ENCODE results near the gene OR52A5.
"Not testable (repeated sequence)": the region's sequence is repeated elsewhere in the genome, so short reads cannot be mapped to it uniquely, and the experiment has no call there.

The OR52A5 gene

DNA sequence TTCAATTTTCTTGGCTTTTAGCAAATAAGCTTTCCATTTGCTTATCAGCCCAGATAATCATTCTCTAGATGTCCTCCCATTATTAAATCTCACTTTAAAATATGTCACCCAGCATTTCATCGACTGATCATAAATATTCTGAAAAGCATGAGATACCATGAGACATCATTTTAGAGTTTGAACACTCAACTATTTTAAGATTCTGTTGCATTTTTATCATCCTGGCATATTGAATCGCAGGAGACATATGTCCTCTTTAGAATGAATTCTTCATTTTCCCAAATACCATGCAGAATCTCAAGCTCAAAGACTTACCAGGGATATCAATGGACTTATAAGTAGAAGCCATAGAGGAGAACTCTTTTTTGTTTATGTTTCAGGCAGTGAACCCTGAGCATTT is at the start of gene OR52A5:
Gene OR52A5, minus strand, starts transcription at position 361 of the 400 bp plus-strand sequence. CDS start 5,714 bp downstream, outside the sequence.
- DNase-seq (ENCODE audit: low spot score), result no peak
- no peak for TF ChIP-seq CTCF (IDR thresholded peaks at IDR 0.05; ENCODE audit: extremely low read depth, missing control alignments)

DNA sequence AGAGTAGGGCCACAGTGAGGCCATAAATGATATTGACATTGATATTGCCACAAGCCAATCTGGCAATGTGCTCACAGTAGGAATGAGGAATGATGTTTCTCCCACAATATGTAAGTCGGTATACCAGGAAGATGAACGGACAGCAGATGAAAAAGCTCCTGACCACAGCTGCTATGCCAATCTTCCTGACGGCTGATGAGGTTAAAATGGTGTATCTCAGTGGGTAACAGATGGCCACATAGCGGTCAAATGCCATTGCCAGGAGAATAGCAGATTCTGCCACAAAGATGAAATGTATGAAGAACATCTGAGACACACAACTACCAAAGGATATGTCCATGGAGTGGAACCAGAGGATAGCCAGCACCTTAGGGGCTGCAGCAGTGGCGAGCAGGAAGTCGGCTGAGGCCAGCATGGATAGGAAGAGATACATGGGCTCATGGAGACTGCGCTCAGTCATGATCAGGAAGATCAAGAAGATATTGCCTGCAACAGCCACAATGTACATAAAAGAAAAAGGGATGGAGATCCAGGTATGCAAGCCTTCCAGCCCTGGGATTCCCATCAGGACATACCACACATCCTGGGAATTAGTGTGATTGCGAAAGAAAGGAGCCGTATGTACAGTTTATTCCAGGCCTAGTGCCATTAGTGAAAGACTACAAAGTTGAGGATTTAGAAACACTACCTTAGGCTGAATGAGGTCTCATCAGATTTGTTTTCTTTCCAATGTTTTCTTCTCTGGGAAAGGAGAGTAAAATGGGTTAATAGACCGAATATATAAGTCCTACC is 40.1 kb upstream of the OR52A5 start:
- no peak for TF ChIP-seq CTCF (IDR thresholded peaks at IDR 0.05; ENCODE audit: extremely low read depth, missing control alignments)
- no peak for DNase-seq (ENCODE audit: low spot score)

GRCh38 chr11:5174934-5175333 is 36.8 kb upstream of the OR52A5 start:
- TF ChIP-seq CTCF (IDR thresholded peaks at IDR 0.05; ENCODE audit: extremely low read depth, missing control alignments), result no peak

DNA sequence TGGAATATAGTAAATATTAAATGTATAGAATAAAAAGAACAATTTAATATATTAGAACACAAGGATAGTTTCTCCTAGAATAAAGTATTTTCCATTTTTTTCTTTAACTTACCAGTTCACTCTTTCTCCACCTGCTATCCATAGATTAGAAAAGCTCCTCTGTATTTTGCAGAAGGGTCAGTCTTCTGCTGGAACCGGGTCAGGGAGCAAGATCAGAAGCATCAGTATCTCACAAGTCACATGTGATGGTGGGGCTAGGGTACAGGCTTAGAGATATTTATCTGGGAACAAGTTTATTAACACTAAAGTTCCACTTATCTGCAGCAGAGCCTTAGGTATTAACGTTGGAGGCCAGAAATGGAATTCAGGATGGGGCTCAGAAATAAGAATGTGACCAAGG is 33.7 kb upstream of the OR52A5 start:
- no peak for DNase-seq (ENCODE audit: low spot score)
- TF ChIP-seq CTCF (IDR thresholded peaks at IDR 0.05; ENCODE audit: extremely low read depth, missing control alignments), result no peak

More at GRCh38 chr11:5174934-5175333, 36.8 kb upstream of the OR52A5 start:
- no peak for DNase-seq (ENCODE audit: low spot score)

DNA sequence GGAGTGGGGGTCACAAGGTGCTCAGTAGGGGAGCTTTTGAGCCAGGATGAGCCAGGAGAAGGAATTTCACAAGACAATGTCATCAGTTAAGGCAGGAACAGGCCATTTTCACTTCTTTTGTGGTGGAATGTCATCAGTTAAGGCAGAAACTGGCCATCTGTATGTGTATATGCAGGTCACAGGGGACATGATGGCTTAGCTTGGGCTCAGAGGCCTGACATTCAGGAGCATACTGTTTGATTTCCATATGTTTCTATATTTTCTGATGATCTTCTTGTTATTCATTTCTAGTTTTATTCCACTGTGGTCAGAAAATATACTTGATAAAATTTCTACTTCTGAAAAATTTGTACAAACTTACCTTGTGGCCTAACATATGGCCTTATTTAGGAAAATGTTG is 27.7 kb upstream of the OR52A5 start:
- not testable (repeated sequence) for DNase-seq (ENCODE audit: low spot score)

DNA sequence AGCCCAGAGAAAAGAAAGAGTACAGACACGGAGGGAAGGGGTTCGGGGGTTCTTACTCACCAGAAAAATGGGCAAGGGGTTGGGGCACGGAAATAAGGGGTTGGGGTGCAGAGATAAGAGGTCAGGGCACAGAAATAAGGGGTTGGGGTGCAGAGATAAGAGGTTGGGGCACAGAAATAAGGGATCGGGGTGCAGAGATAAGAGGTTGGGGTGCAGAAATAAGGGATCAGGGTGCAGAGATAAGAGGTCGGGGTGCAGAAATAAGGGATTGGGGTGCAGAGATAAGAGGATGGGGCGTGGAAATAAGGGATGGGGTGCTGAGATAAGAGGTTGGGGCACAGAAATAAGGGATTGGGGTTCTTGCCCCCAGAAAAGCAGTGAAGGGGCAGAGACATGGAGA is 26.7 kb upstream of the OR52A5 start:
- DNase-seq (ENCODE audit: low spot score), result not testable (repeated sequence)

DNA sequence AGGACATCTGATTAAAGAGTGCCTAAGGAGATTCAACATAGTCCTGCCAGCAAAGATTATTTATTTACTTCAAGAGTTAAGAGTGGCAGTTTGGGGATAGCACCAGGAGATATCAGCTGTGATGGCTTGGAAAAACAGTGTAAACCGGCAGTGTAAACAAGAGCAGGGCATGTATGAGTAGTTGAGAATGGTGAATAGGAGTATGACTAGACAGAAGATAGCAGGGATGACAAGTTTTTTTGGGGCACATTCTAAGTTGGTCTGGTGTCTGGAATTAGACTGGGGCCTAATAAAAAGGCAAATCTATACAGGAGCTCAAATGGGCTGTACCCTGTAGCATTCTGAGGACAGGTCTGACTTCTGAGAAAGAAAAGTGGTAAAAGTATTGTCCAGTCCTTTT is 22.9 kb upstream of the OR52A5 start:
- DNase-seq (ENCODE audit: low spot score), result not testable (repeated sequence)

DNA sequence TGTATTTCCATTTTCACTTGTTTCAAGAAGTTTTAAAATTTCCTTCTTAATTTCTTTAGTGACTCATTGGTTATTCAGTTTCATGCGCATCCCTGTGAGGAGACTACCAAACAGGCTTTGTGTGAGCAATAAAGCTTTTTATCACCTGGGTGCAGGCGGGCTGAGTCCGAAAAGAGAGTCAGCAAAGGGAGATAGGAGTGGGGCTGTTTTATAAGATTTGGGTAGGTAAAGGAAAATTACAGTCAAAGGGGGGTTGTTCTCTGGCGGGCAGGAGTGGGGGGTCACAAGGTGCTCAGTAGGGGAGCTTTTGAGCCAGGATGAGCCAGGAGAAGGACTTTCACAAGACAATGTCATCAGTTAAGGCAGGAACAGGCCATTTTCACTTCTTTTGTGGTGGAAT is 22.1 kb upstream of the OR52A5 start:
- not testable (repeated sequence) for DNase-seq (ENCODE audit: low spot score)

DNA sequence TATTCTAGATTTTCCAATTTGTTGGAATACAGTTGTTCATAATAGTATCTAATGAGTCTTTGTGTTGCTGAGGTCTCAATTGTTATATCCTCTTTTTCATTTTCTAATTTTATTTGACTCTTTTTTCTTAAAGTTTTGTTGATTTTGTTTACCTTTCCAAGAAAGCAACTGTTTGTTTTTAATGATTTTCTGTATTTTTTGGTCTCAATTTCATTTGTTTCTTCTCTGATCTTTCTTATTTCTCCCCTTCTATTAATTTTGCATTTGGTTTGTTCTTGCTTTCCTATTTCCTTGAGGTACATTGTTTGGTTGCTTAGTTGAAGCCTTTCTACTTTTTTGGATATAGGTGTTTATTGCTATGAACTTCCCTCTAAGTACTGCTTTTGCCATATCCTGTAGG is 21.6 kb upstream of the OR52A5 start:
- no peak for TF ChIP-seq CTCF (IDR thresholded peaks at IDR 0.05; ENCODE audit: extremely low read depth, missing control alignments)
- no peak for DNase-seq (ENCODE audit: low spot score)

DNA sequence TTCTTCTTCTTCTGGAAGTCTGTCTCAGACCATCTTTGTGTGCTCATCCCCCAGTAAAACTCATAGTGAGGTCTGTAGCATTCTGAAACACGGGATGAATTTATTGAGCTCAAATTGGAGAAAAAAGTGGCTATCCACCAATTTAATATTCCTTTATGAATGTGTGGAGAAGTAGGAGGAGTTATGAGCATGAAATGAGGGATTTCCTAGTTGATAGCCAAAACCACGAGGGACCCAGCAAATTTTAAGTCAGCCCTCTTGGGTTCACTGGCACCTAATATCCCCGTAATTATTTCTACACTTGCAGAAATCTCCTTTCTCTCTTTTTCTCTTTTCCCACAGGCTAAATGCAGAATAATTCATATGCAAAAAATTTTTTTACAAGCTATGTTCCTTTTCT is 16.5 kb upstream of the OR52A5 start, which contains the start of gene OR52A1:
Gene OR52A1, minus strand, starts transcription at position 101 of the 400 bp plus-strand sequence. CDS start 2,388 bp downstream, outside the sequence.
- no peak for TF ChIP-seq CTCF (IDR thresholded peaks at IDR 0.05; ENCODE audit: extremely low read depth, missing control alignments)
- DNase-seq (ENCODE audit: low spot score), result no peak

Data from GM20000 (cell line).